Measurements from ENCODE around the gene POLR2M. TPM values are rescaled to one million over a fixed set of nuclear protein-coding genes. Genes with fewer than 3 reads are reported as not detected.

POLR2M gene
- total and polyA plus RNA-seq, 10 of the 15 experiments (the other 5 are each of a cell fraction or from before 2014, with no cell fraction given), result 5.8 to 364 (median 23.7) TPM

DNA sequence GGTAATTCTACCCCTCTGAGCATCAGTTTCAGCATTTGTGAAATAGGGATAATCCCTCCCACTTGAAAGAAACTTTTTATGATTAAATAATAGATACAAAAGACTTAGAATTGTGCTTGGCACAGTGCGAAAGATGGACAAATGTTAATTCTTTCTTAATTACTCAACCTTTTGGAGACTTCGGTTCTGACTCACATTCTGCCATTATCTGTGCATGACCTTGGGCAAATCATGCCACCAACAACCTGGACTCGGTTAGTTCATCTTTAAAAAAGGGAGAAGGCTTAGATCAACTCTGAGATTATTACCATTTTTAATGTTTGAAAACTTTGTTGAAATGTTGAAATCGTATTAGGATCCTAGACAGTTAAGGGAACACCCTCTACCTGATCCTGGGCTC, 40.6 kb upstream of the POLR2M start:
- H3K79me2 ChIP-seq (ENCODE audit: control insufficient read depth, insufficient read depth, low read length), result no peaks in the 10 kb centered on the region
- no peak overlapping the region for H3K27ac ChIP-seq (ENCODE audit: control insufficient read depth, insufficient read depth)
- no peaks in the 10 kb centered on the region for H3K9me3 ChIP-seq (replicated peaks; ENCODE audit: control insufficient read depth, insufficient read depth, low read length)
- no peaks in the 10 kb centered on the region for H3K4me1 ChIP-seq (ENCODE audit: control insufficient read depth, insufficient read depth, low read length)
- POLR2A ChIA-PET, result no interaction called here
- RAD21 ChIA-PET (ENCODE audit: unreplicated experiment), result no interaction called here
- no peaks in the 10 kb centered on the region for H4K20me1 ChIP-seq (ENCODE audit: control insufficient read depth, insufficient read depth)
- no TSS peak for BruUV-seq (replicated peaks)
- no peak for ATAC-seq
- CTCF ChIA-PET, result no interaction called here
- no peak overlapping the region for H3K4me3 ChIP-seq
- no peak overlapping the region for H3K9ac ChIP-seq (ENCODE audit: control insufficient read depth, insufficient read depth, low read length)
- H3K4me2 ChIP-seq (ENCODE audit: control insufficient read depth, insufficient read depth), result no peak overlapping the region
- no peak for FAIRE-seq
- DNase-seq (ENCODE audit: low read depth, low spot score), result no peak
- intact Hi-C loops (cut with micrococcal nuclease; ENCODE audit: unreplicated experiment), result no loop called here
- H2AFZ ChIP-seq (ENCODE audit: control insufficient read depth, low read depth, low read length), result no peak overlapping the region
- WGBS (ENCODE audit: insufficient coverage, insufficient replicate concordance, low lambda C conversion rate, missing lambda C conversion rate), result 36% methylated on average over 4 of the region's 4 CpGs
- TF ChIP-seq SMAD1 (IDR thresholded peaks at IDR 0.05; ENCODE audit: low read depth, partially characterized antibody) (no peak), MEF2B (IDR thresholded peaks at IDR 0.05; ENCODE audit: partially characterized antibody, poor library complexity, severe bottlenecking) (no peak), ZSCAN29 (IDR thresholded peaks at IDR 0.05) (no peak), EED (IDR thresholded peaks at IDR 0.05; ENCODE audit: low read depth) (no peak), SREBF1 (IDR thresholded peaks at IDR 0.05; ENCODE audit: low read length) (no peak), CREB1 (IDR thresholded peaks at IDR 0.05; ENCODE audit: low read depth) (no peak)
- TF ChIP-seq, protein P1, sequence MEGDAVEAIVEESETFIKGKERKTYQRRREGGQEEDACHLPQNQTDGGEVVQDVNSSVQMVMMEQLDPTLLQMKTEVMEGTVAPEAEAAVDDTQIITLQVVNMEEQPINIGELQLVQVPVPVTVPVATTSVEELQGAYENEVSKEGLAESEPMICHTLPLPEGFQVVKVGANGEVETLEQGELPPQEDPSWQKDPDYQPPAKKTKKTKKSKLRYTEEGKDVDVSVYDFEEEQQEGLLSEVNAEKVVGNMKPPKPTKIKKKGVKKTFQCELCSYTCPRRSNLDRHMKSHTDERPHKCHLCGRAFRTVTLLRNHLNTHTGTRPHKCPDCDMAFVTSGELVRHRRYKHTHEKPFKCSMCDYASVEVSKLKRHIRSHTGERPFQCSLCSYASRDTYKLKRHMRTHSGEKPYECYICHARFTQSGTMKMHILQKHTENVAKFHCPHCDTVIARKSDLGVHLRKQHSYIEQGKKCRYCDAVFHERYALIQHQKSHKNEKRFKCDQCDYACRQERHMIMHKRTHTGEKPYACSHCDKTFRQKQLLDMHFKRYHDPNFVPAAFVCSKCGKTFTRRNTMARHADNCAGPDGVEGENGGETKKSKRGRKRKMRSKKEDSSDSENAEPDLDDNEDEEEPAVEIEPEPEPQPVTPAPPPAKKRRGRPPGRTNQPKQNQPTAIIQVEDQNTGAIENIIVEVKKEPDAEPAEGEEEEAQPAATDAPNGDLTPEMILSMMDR (IDR thresholded peaks at IDR 0.05 in 2 of 3, conservative IDR thresholded peaks at IDR 0.05 in 1 of 3; ENCODE audit: control insufficient read depth in 2 of 3, extremely low read depth in 1 of 3, insufficient read depth in 1 of 3, low read depth in 3 of 3, low read length in 3 of 3), result no peak
- TF ChIP-seq, protein P2, sequence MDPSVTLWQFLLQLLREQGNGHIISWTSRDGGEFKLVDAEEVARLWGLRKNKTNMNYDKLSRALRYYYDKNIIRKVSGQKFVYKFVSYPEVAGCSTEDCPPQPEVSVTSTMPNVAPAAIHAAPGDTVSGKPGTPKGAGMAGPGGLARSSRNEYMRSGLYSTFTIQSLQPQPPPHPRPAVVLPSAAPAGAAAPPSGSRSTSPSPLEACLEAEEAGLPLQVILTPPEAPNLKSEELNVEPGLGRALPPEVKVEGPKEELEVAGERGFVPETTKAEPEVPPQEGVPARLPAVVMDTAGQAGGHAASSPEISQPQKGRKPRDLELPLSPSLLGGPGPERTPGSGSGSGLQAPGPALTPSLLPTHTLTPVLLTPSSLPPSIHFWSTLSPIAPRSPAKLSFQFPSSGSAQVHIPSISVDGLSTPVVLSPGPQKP (IDR thresholded peaks at IDR 0.05; ENCODE audit: low read depth, low read length), result no peak
- TF ChIP-seq, protein P3, sequence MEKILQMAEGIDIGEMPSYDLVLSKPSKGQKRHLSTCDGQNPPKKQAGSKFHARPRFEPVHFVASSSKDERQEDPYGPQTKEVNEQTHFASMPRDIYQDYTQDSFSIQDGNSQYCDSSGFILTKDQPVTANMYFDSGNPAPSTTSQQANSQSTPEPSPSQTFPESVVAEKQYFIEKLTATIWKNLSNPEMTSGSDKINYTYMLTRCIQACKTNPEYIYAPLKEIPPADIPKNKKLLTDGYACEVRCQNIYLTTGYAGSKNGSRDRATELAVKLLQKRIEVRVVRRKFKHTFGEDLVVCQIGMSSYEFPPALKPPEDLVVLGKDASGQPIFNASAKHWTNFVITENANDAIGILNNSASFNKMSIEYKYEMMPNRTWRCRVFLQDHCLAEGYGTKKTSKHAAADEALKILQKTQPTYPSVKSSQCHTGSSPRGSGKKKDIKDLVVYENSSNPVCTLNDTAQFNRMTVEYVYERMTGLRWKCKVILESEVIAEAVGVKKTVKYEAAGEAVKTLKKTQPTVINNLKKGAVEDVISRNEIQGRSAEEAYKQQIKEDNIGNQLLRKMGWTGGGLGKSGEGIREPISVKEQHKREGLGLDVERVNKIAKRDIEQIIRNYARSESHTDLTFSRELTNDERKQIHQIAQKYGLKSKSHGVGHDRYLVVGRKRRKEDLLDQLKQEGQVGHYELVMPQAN (conservative IDR thresholded peaks at IDR 0.05), result no peak
- SMC1A ChIA-PET (ENCODE audit: uncharacterized antibody, unreplicated experiment), result no interaction called here
- H3K27me3 ChIP-seq (replicated peaks in 1 of 2; ENCODE audit: control insufficient read depth in 2 of 2, insufficient read depth in 2 of 2, low read length in 1 of 2), result 0 out of 4 replicates have a peak, but pooled peaks cover 0 to 3% of the 10 kb centered on the region in 2 experiments
- in situ Hi-C loops (cut with MboI), result no loop called here
- no peaks in the 10 kb centered on the region for H3K36me3 ChIP-seq (ENCODE audit: control insufficient read depth in 2 of 2, insufficient read depth in 2 of 2, low read length in 1 of 2)
